Body of pancreas (tissue), 4 donors: ENCODE measurements around the gene TFB1M. TPM values are rescaled to one million over a fixed set of nuclear protein-coding genes. Genes with fewer than 3 reads are reported as not detected.

Experiments
- ATAC-seq: fragments of 150-250 bp; one replicate; pipeline ENCODE4 v1.9.1; 2016
- DNase-seq, 4 donors: peaks; one replicate each; pipeline ENCODE4 v3.0.0-alpha.2; 2019
- H3K27ac ChIP-seq, 4 donors: fragments of 200-600 bp; sonication (generic); 1 replicate in 3 of 4; 2 replicates in 1 of 4; pipeline versions ENCODE4 v1.5.1 to v1.6.1; 2016 to 2019; ENCODE audit warnings: mild to moderate bottlenecking in 1 of 4, mixed read lengths in 1 of 4, moderate library complexity in 1 of 4
- H3K27me3 ChIP-seq, 2 donors: fragments of 200-600 bp; sonication (generic); one replicate each; pipeline ENCODE4 v1.6.0; 2016; ENCODE audit warnings: mild to moderate bottlenecking in 1 of 2
- H3K36me3 ChIP-seq, 2 donors: fragments of 200-600 bp; sonication (generic); replicated peaks in 1 of 2; 2 replicates each; pipeline ENCODE4 v1.5.1; 2016; ENCODE audit warnings: low read depth in 2 of 2; ENCODE audit not compliant: insufficient read depth in 1 of 2
- H3K4me1 ChIP-seq: fragments of 200-600 bp; sonication (generic); one replicate; pipeline ENCODE4 v1.6.0; 2016
- H3K4me3 ChIP-seq, 2 donors: fragments of 200-600 bp; sonication (generic); 1 replicate in 1 of 2; 2 replicates in 1 of 2; pipeline ENCODE4 v1.5.1; 2016 to 2019
- H3K9me3 ChIP-seq, 3 donors: fragments of 200-600 bp; sonication (generic); 1 replicate in 2 of 3; 2 replicates in 1 of 3; pipeline ENCODE4 v1.5.1; 2016
- CTCF ChIP-seq, 7 experiments: fragments of 450-650 bp in 4 of 7; fragments of 200-600 bp in 3 of 7; sonication (generic) in 3 of 7; IDR thresholded peaks; one replicate each; pipeline ENCODE4 v1.5.1; 2016 to 2019; ENCODE audit warnings: antibody characterized with exemption in 7 of 7
- POLR2A ChIP-seq, 3 donors: fragments of 450-650 bp; IDR thresholded peaks; one replicate each; pipeline ENCODE4 v1.6.1; 2016; ENCODE audit warnings: antibody characterized with exemption in 3 of 3, mild to moderate bottlenecking in 2 of 3
- WGBS, 2 donors: methylation state at CpG; one replicate each; pipeline ENCODE4 v1.1.5; 2017; 5-methylcytosine and 5-hydroxymethylcytosine counted together
- intact Hi-C: fragments of 100-400 bp; cut with DNase I; formaldehyde crosslinking; loops from one replicate; pipeline ENCODE4 v1.15.1; 2023
- total RNA-seq, 2 donors: library from RNA; depleted of rRNA; stranded (reverse); fragments of >200 nt; gene quantifications; one replicate each; pipeline ENCODE4 v1.1.0, GENCODE V29; 2016

TFB1M gene
- total RNA-seq, 2 donors from 2014 or later: 8.8 to 9.9 TPM

GRCh38 chr6:155259897-155260296 is 54.4 kb downstream of the TFB1M start:
- peaks cover 0 to 3% of the 10 kb centered on the region in 2 donors for H3K36me3 ChIP-seq

GRCh38 chr6:155259204-155259603 is 55.1 kb downstream of the TFB1M start:
- Histone ChIP-seq H3K36me3 (peaks cover 0 to 3% of the 10 kb centered on the region in 2 donors), H3K9me3 (no peaks in the 10 kb centered on the region), H3K27ac (no peak overlapping the region), H3K27me3 (no peaks in the 10 kb centered on the region), H3K4me1 (no peaks in the 10 kb centered on the region), H3K4me3 (no peak overlapping the region)
- ATAC-seq: no peak
- intact Hi-C loops: no loop called here
- no peak for DNase-seq
- 90 to 94% methylated on average over 3 of the region's 3 CpGs for WGBS, 2 donors
- TF ChIP-seq CTCF (IDR thresholded peaks at IDR 0.05): no peak
- no peak for TF ChIP-seq POLR2A (IDR thresholded peaks at IDR 0.05)

More at GRCh38 chr6:155259897-155260296, 54.4 kb downstream of the TFB1M start:
- no peak overlapping the region for H3K4me3 ChIP-seq
- no peaks in the 10 kb centered on the region for H3K9me3 ChIP-seq
- TF ChIP-seq CTCF (IDR thresholded peaks at IDR 0.05) (no peak), POLR2A (IDR thresholded peaks at IDR 0.05) (no peak)
- DNase-seq (no peak), ATAC-seq (no peak)
- H3K4me1 ChIP-seq: no peaks in the 10 kb centered on the region
- intact Hi-C loops: no loop called here
- 88% methylated on average over 5 of the region's 5 CpGs for WGBS, 2 donors
- H3K27ac ChIP-seq: no peak overlapping the region
- H3K27me3 ChIP-seq: no peaks in the 10 kb centered on the region

GRCh38 chr6:155257796-155258195 is 56.5 kb downstream of the TFB1M start:
- intact Hi-C loops: no loop called here
- H3K36me3 ChIP-seq: peaks cover 0 to 3% of the 10 kb centered on the region in 2 donors
- H3K27ac ChIP-seq: no peak overlapping the region
- H3K9me3 ChIP-seq: no peaks in the 10 kb centered on the region
- DNase-seq (no peak), ATAC-seq (no peak)
- H3K4me3 ChIP-seq: no peak overlapping the region
- TF ChIP-seq CTCF (IDR thresholded peaks at IDR 0.05): no peak
- TF ChIP-seq POLR2A (IDR thresholded peaks at IDR 0.05): no peak
- 93 to 96% methylated on average over 9 of the region's 9 CpGs for WGBS, 2 donors
- no peaks in the 10 kb centered on the region for H3K27me3 ChIP-seq
- H3K4me1 ChIP-seq: no peaks in the 10 kb centered on the region

DNA sequence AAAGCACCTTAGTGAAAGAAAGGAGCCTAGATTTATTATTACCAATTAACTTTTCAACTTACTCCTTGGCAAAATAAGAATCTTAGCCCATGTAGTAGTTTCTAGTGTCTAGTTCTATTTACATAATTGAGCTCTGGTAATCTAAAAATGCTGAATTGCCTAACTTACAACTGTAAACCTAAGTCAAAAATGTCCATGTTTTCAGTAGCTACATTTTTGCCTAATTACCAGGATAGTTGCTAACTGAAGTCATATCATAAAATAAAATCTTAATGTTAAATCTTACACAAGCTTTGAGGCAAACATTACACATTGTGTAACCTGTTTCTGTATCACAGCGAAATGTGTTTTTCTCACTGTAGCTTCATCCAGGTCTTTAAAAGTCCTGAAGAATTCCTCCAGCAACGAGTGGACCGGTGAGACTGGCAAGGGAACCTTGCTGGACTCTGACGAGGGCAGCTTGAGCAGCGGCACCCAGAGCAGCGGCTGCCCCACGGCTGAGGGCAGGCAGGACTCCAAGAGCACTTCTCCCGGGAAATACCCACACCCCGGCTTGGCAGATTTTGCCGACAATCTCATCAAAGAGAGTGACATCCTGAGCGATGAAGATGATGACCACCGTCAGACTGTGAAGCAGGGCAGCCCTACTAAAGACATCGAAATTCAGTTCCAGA is 58.0 kb downstream of the TFB1M start:
- 84 to 87% methylated on average over 9 to 13 of the region's 13 CpGs for WGBS, 2 donors
- H3K9me3 ChIP-seq: no peaks in the 10 kb centered on the region
- ATAC-seq: no peak
- no peak for DNase-seq
- peaks cover 0 to 3% of the 10 kb centered on the region in 2 donors for H3K36me3 ChIP-seq
- no peaks in the 10 kb centered on the region for H3K4me1 ChIP-seq
- TF ChIP-seq POLR2A (IDR thresholded peaks at IDR 0.05) (no peak), CTCF (IDR thresholded peaks at IDR 0.05) (no peak)
- no peaks in the 10 kb centered on the region for H3K27me3 ChIP-seq
- H3K27ac ChIP-seq: no peak overlapping the region
- intact Hi-C loops: no loop called here
- no peak overlapping the region for H3K4me3 ChIP-seq

DNA sequence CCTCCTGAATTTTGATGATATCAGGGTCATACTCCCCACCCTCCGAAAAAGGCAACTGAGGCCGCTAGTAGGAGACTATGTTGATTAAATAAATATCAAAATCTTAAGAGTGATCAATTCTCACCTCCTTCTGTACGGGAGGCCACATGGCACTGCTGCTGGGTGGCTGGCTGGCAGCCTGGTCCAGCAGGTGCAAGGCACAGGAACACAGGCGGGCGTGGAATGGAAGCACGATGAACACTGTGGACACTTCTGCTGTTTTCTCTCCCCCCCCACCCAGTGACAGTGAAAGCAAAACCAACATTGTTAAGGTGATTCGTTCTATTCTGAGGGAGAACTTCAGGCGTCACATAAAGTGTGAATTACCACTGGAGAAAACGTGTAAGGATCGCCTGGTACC is 60.1 kb downstream of the TFB1M start:
- Histone ChIP-seq H3K4me3 (no peak overlapping the region), H3K4me1 (no peaks in the 10 kb centered on the region), H3K27me3 (no peaks in the 10 kb centered on the region), H3K27ac (no peak overlapping the region), H3K9me3 (no peaks in the 10 kb centered on the region), H3K36me3 (no peaks in the 10 kb centered on the region)
- ATAC-seq: no peak
- no peak for TF ChIP-seq CTCF (IDR thresholded peaks at IDR 0.05)
- no peak for DNase-seq
- 84 to 86% methylated on average over 10 of the region's 10 CpGs for WGBS, 2 donors
- intact Hi-C loops: no loop called here
